ENCODE measurements around the gene G6PC3. TPM values are rescaled to one million over a fixed set of nuclear protein-coding genes. Genes with fewer than 3 reads are reported as not detected.
A peak's percentile ranks its signal among the peaks of the same experiment; 100 is the strongest.

The G6PC3 gene
- total and polyA plus RNA-seq, 12 donors: 51.2 to 254 (median 86.4) TPM

- intact Hi-C loops (cut with DNase I): no loop called here
- Histone ChIP-seq H3K9me3 (replicated peaks in 1 of 3) (no peaks in the 10 kb centered on the region), H3K4me1 (replicated peaks in 1 of 2) (peaks cover 23 to 26% of the 10 kb centered on the region in 2 donors), H3K36me3 (replicated peaks in 1 of 2) (peaks cover 0 to 25% of the 10 kb centered on the region in 2 donors), H3K4me3 (peak overlapping the region in 1 of 4 donors; percentile 66), H3K27me3 (no peaks in the 10 kb centered on the region), H3K27ac (peak overlapping the region in 2 of 5 donors; percentile 45 to 86)
- no peak for TF ChIP-seq POLR2A (IDR thresholded peaks at IDR 0.05)
- 38 to 51% (median 49%) methylated on average over 2 of the region's 2 CpGs for WGBS, 4 donors
- DNase-seq: peak in 1 of 7 donors; percentile 22
Measured at GRCh38 chr17:44071772-44072171, 1.2 kb downstream of the G6PC3 start.

DNA sequence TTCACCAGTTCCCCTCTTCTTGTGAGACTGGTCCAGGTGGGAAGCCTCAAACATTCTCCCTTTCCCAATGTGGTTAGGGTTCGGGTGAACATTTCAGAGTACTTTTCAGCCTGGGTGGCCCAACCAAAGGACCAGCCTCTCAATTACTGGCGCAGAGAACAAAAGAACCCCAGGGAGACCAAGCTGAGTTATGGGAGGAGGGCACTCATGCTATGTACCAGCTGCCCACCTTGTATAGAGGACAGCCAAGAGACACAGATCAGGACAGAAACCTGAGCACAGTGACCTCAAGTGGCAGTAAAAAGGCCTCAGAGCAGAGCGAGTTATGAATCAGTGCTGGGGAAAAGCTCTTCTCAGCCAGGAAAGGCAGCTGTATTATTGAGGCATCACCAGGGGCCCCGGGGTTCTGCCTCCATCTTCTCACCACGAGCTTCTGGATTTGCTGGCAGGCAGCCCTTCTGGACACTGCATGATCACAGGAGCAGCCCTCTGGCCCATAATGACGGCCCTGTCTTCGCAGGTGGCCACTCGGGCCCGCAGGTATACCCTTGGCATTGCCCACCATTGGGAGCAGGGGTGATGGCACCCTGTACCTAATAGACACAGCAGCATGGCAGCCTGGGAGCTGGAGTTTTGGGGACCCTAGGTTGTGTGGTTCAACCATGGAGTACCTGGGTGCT, 3.8 kb downstream of the G6PC3 start:
- peak in 1 of 7 donors; percentile 15 for DNase-seq
- Histone ChIP-seq H3K4me1 (replicated peaks in 1 of 2) (peaks cover 16 to 18% of the 10 kb centered on the region in 2 donors), H3K36me3 (replicated peaks in 1 of 2) (peaks cover 0 to 51% of the 10 kb centered on the region in 2 donors), H3K4me3 (no peak overlapping the region), H3K27ac (no peak overlapping the region), H3K9me3 (replicated peaks in 1 of 3) (no peaks in the 10 kb centered on the region), H3K27me3 (no peaks in the 10 kb centered on the region)
- intact Hi-C loops (cut with DNase I): no loop called here
- 71 to 81% (median 79%) methylated on average over 5 to 9 of the region's 9 CpGs for WGBS, 4 donors
- TF ChIP-seq POLR2A (IDR thresholded peaks at IDR 0.05): no peak
- TF ChIP-seq, protein P1, sequence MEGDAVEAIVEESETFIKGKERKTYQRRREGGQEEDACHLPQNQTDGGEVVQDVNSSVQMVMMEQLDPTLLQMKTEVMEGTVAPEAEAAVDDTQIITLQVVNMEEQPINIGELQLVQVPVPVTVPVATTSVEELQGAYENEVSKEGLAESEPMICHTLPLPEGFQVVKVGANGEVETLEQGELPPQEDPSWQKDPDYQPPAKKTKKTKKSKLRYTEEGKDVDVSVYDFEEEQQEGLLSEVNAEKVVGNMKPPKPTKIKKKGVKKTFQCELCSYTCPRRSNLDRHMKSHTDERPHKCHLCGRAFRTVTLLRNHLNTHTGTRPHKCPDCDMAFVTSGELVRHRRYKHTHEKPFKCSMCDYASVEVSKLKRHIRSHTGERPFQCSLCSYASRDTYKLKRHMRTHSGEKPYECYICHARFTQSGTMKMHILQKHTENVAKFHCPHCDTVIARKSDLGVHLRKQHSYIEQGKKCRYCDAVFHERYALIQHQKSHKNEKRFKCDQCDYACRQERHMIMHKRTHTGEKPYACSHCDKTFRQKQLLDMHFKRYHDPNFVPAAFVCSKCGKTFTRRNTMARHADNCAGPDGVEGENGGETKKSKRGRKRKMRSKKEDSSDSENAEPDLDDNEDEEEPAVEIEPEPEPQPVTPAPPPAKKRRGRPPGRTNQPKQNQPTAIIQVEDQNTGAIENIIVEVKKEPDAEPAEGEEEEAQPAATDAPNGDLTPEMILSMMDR (IDR thresholded peaks at IDR 0.05): no peak

DNA sequence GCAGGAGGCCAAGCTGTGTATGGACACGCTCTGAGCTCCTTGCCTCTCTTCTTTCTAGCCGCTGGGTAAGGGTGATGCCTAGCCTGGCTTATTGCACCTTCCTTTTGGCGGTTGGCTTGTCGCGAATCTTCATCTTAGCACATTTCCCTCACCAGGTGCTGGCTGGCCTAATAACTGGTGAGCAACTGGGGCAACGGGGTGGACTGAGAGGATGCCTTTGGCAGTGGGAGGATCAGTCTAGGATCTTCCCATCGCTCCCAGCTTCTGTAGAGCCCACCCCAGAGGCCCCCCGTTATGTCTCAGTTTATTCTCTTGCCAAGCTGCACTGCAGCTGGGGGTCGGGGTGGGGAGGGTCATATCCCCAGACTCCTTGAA, 4.4 kb downstream of the G6PC3 start:
- Histone ChIP-seq H3K9me3 (replicated peaks in 1 of 3) (no peaks in the 10 kb centered on the region), H3K4me1 (replicated peaks in 1 of 2) (peaks cover 15% of the 10 kb centered on the region in 2 donors), H3K4me3 (no peak overlapping the region), H3K27me3 (no peaks in the 10 kb centered on the region), H3K36me3 (replicated peaks in 1 of 2) (peaks cover 0 to 57% of the 10 kb centered on the region in 2 donors), H3K27ac (no peak overlapping the region)
- no peak for DNase-seq
- 85 to 98% (median 90%) methylated on average over 4 to 9 of the region's 9 CpGs for WGBS, 4 donors
- intact Hi-C loops (cut with DNase I): no loop called here
- TF ChIP-seq, protein P1 (IDR thresholded peaks at IDR 0.05): no peak
- no peak for TF ChIP-seq POLR2A (IDR thresholded peaks at IDR 0.05)

DNA sequence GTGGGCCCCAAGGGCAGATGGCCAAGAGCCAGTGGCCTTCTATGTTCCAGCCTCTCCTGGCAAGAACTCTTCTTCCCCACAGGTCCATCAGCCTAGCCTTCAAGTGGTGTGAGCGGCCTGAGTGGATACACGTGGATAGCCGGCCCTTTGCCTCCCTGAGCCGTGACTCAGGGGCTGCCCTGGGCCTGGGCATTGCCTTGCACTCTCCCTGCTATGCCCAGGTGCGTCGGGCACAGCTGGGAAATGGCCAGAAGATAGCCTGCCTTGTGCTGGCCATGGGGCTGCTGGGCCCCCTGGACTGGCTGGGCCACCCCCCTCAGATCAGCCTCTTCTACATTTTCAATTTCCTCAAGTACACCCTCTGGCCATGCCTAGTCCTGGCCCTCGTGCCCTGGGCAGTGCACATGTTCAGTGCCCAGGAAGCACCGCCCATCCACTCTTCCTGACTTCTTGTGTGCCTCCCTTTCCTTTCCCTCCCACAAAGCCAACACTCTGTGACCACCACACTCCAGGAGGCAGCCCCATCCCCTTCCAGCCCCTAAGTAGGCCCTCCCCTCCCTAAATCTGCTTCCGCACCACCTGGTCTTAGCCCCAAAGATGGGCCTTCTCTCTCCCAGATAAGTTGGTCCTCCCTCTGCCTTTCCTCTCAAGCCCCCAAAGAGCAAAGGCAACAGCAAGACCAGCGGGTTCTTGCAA, 5.2 kb downstream of the G6PC3 start:
- 82 to 84% (median 83%) methylated on average over 8 to 10 of the region's 10 CpGs for WGBS, 4 donors
- intact Hi-C loops (cut with DNase I): no loop called here
- Histone ChIP-seq H3K4me3 (no peak overlapping the region), H3K4me1 (replicated peaks in 1 of 2) (peaks cover 11% of the 10 kb centered on the region in 2 donors), H3K27ac (no peak overlapping the region), H3K27me3 (no peaks in the 10 kb centered on the region), H3K36me3 (replicated peaks in 1 of 2) (peaks cover 0 to 65% of the 10 kb centered on the region in 2 donors), H3K9me3 (replicated peaks in 1 of 3) (no peaks in the 10 kb centered on the region)
- TF ChIP-seq, protein P1 (IDR thresholded peaks at IDR 0.05): no peak
- DNase-seq: no peak
